Nephron (organoid): Measurements from ENCODE around the gene COG6.
A peak's percentile ranks its signal among the peaks of the same experiment; 100 is the strongest.

Source experiments
- H3K27ac Mint-ChIP-seq, 3 experiments: 2 replicates each; pipeline ENCODE4 v1.8.0; 2020; ENCODE audit warnings: mixed read lengths in 3 of 3, mild to moderate bottlenecking in 2 of 3, moderate library complexity in 1 of 3
- H3K27me3 Mint-ChIP-seq: 2 replicates; pipeline ENCODE4 v1.8.0; 2021; ENCODE audit warnings: low read depth, mild to moderate bottlenecking, moderate library complexity, mixed read lengths
- H3K36me3 Mint-ChIP-seq: 2 replicates; pipeline ENCODE4 v1.8.0; 2020; ENCODE audit warnings: low read depth, mixed read lengths
- H3K4me1 Mint-ChIP-seq: 2 replicates; pipeline ENCODE4 v1.8.0; 2020; ENCODE audit warnings: mixed read lengths
- H3K4me3 Mint-ChIP-seq, 3 experiments: 2 replicates each; pipeline ENCODE4 v1.8.0; 2020; ENCODE audit warnings: mild to moderate bottlenecking in 3 of 3, mixed read lengths in 3 of 3, moderate library complexity in 2 of 3
- H3K9me3 Mint-ChIP-seq: 2 replicates; pipeline ENCODE4 v1.8.0; 2020; ENCODE audit warnings: mixed read lengths
- TF ChIP-seq, protein P1 (sequence below), 3 experiments: fragments of 200-600 bp; sonication (generic); IDR thresholded peaks; one replicate each; pipeline ENCODE4 v1.5.0; 2021; ENCODE audit warnings: antibody characterized with exemption in 3 of 3; ENCODE audit not compliant: unreplicated experiment in 3 of 3

Gene COG6

DNA sequence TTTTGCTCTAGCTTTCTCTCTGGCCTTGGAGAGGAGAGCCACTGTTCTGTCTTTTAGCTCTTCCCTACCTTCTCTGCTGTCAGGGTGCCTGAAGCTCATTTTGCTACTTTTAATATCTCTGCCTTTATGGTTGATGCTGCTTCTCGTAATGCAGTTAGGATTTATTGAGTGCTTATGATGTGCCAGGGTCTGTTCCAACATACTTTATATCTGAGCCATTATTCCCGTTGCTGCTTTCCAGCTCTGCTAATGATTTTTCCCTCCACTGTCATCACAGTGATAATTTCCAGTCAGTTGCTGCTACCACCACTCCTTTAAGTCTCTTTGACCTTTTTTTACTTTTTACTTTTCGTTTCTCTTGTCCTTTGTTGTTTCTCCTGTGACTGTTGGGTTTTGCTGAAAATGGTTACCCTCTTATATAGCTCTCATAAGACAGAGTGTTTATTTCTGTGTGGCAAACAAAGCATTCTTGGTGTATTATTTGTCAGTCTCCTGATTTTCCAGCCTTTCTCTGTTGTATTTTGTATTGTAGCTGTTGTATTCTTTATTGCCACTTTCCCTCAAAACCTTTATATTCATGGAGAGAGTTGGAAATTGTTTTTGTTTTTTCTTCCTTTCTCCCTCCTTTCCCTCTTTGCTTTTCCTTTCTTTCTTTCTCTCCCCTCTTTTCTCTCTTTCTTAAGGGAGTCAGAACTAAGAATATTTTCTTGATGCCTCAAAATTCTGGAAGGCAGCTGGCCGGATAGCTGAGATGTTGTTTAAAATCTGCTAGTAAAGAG is 37.4 kb downstream of the COG6 start:
- Mint-ChIP-seq H3K4me3 (no peak overlapping the region), H3K27me3 (no peaks in the 10 kb centered on the region), H3K9me3 (no peaks in the 10 kb centered on the region), H3K36me3 (peaks cover 6% of the 10 kb centered on the region), H3K27ac (peak overlapping the region in 2 of 3 experiments; percentile 26 to 30), H3K4me1 (peaks cover 9% of the 10 kb centered on the region)
- TF ChIP-seq, protein P1, sequence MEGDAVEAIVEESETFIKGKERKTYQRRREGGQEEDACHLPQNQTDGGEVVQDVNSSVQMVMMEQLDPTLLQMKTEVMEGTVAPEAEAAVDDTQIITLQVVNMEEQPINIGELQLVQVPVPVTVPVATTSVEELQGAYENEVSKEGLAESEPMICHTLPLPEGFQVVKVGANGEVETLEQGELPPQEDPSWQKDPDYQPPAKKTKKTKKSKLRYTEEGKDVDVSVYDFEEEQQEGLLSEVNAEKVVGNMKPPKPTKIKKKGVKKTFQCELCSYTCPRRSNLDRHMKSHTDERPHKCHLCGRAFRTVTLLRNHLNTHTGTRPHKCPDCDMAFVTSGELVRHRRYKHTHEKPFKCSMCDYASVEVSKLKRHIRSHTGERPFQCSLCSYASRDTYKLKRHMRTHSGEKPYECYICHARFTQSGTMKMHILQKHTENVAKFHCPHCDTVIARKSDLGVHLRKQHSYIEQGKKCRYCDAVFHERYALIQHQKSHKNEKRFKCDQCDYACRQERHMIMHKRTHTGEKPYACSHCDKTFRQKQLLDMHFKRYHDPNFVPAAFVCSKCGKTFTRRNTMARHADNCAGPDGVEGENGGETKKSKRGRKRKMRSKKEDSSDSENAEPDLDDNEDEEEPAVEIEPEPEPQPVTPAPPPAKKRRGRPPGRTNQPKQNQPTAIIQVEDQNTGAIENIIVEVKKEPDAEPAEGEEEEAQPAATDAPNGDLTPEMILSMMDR (IDR thresholded peaks at IDR 0.05; ENCODE audit: unreplicated experiment in 3 of 3), result no peak

DNA sequence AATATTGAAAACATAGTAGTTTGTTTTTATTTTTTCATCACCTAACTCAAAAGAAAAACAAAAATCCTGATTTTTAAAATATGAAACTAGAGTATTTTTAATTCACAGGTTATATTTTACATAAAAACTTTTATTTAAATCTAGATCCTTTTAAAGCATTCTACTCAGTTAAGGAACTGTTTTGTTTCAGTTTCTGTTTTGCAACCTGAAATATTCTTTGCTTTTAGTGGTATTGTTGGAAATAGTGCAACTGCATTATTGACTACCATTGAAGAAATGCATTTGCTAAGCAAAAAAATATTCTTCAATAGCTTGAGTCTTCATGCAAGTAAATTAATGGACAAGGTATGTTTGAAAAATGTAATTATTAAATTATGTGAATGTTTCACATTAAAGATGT is 43.8 kb downstream of the COG6 start:
- Mint-ChIP-seq H3K4me3 (no peak overlapping the region), H3K4me1 (no peaks in the 10 kb centered on the region), H3K27ac (no peak overlapping the region), H3K9me3 (no peaks in the 10 kb centered on the region), H3K36me3 (no peaks in the 10 kb centered on the region), H3K27me3 (no peaks in the 10 kb centered on the region)
- TF ChIP-seq, protein P1 (IDR thresholded peaks at IDR 0.05; ENCODE audit: unreplicated experiment in 3 of 3), result no peak

DNA sequence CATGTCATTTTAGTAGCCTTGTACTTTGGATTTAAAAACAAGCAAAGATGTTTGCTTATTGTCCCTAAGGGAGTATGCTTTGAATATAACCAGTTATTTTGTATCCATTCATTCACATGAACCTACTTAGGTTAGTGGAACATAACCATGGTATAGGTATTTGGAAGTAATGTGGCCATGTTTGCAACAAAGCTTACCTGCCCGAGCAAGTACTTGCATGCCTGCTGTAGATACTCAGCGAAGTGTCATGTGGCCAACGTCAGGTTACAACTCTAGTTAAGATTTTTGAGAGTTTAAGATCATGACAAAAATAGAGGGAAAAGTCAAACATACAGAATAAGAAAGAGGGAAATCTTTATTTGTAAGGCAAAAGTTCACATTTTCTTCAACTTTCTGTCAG is 57.2 kb downstream of the COG6 start:
- peaks cover 21% of the 10 kb centered on the region for H3K9me3 Mint-ChIP-seq
- H3K4me1 Mint-ChIP-seq, result no peaks in the 10 kb centered on the region
- TF ChIP-seq, protein P1 (IDR thresholded peaks at IDR 0.05; ENCODE audit: unreplicated experiment in 3 of 3), result no peak
- H3K27me3 Mint-ChIP-seq, result no peaks in the 10 kb centered on the region
- no peak overlapping the region for H3K4me3 Mint-ChIP-seq
- H3K36me3 Mint-ChIP-seq, result peaks cover 71% of the 10 kb centered on the region
- no peak overlapping the region for H3K27ac Mint-ChIP-seq

DNA sequence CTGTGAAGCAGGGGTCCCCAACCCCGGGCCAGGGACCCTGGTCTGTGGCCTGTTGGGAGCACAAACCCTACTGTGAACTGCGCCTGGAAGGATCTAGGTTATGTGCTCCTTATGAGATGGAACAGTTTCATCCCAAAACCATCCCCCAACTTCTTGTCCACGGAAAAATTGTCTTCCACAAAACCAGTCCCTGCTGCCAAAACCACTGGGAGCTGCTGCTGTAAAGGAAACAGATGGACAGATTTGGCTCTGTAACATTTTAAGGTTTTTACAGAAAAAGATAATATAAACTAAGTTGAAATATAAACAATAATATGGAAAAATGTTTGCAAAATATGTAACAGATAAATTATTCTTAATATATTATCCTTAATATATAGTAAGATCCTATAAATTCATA is 73.7 kb downstream of the COG6 start:
- TF ChIP-seq, protein P1 (IDR thresholded peaks at IDR 0.05; ENCODE audit: unreplicated experiment in 3 of 3), result no peak
- Mint-ChIP-seq H3K27ac (no peak overlapping the region), H3K36me3 (peaks cover 56% of the 10 kb centered on the region), H3K4me3 (no peak overlapping the region), H3K9me3 (no peaks in the 10 kb centered on the region), H3K4me1 (no peaks in the 10 kb centered on the region), H3K27me3 (no peaks in the 10 kb centered on the region)

DNA sequence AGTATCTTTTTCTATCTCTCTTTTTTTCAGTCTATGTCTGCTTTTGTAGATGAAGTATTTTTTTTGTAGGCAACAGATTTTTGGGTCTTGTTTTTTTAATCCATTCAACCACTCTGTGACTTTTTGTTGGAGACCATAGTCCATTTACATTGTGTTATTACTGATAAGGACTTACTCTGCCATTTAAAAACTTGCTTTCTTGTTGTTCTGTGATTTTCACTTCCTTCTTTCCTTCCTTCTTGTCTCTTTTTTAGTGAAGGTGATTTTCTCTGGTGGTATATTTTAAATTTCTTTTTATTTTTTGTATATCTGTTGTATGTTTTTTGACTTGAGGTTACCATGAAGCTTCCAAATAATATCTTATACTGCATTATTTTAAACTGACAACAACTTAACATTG is 79.5 kb downstream of the COG6 start:
- Mint-ChIP-seq H3K4me1 (no peaks in the 10 kb centered on the region), H3K4me3 (no peak overlapping the region), H3K27ac (no peak overlapping the region), H3K36me3 (peaks cover 72% of the 10 kb centered on the region), H3K27me3 (no peaks in the 10 kb centered on the region), H3K9me3 (peaks cover 15% of the 10 kb centered on the region)
- TF ChIP-seq, protein P1 (IDR thresholded peaks at IDR 0.05; ENCODE audit: unreplicated experiment in 3 of 3), result no peak

DNA sequence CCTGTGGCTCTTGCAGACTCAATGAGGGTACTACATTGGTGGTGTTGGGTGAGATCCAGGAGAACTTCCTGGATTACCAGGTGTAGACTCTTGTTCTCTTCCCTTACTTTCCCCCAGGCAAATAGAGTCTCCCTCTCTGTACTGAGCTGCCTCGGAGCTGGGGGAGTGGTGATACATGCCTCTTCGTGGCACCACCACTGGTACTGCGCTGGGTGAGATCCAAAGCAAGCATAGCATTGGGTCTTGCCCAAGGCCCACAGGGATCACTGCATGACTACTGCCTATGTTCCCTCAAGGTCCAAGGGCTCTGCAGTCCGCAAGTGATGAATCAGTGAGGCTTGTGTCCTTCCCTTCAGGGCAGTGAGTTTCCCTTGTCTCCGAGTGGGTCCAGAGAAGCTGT is 81.6 kb downstream of the COG6 start:
- peaks cover 27% of the 10 kb centered on the region for H3K9me3 Mint-ChIP-seq
- H3K36me3 Mint-ChIP-seq, result peaks cover 85% of the 10 kb centered on the region
- no peak overlapping the region for H3K27ac Mint-ChIP-seq
- H3K4me1 Mint-ChIP-seq, result no peaks in the 10 kb centered on the region
- H3K27me3 Mint-ChIP-seq, result no peaks in the 10 kb centered on the region
- TF ChIP-seq, protein P1 (IDR thresholded peaks at IDR 0.05; ENCODE audit: unreplicated experiment in 3 of 3), result no peak
- no peak overlapping the region for H3K4me3 Mint-ChIP-seq
